HG03460 (cell line): ENCODE measurements around the gene ZFYVE19.

ENCODE experiments used
- ATAC-seq: cut with Tn5 transposase; IDR thresholded peaks from one replicate; pipeline ENCODE4 v1.9.1; 2021; ENCODE audit not compliant: unreplicated experiment

Gene ZFYVE19

DNA sequence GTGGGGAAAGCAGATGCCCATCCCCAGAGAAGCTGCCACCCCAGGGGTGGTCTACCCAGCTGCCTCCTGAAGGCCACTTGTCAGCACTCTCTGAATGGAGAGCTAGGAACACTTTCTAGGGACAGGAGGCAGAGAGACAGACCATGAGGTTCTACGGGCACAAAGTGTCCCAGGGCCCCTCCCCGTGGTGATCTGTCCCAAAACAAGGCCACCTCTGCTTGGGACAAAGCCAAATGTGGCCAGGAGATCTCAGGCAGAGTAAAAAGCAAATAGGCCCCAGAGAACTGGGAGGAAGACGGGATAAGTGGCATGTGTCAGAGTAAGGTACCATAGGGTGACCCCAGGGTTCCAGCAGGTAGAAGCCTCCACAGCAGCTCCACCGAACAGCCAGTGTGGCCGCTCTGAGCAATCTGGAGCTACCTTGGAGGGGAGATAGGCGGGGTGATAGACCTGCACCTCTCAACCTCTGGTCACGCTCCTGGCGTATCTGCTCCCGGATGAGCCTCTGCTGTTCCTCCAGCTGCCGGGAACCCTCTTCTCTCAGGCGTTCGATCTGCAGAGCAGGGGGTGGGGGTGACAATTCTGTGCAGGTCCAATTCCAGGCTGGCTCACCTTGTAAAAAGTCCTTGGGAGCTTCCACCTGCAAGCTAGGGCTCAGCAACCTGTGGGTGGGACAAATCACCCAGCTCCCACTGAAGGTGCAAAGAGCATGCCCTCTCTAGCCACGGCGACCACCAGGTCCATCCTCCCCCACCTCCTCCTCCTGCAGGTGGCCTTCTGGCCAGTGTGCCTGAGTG, 31.0 kb upstream of the ZFYVE19 start:
- no peak for ATAC-seq

DNA sequence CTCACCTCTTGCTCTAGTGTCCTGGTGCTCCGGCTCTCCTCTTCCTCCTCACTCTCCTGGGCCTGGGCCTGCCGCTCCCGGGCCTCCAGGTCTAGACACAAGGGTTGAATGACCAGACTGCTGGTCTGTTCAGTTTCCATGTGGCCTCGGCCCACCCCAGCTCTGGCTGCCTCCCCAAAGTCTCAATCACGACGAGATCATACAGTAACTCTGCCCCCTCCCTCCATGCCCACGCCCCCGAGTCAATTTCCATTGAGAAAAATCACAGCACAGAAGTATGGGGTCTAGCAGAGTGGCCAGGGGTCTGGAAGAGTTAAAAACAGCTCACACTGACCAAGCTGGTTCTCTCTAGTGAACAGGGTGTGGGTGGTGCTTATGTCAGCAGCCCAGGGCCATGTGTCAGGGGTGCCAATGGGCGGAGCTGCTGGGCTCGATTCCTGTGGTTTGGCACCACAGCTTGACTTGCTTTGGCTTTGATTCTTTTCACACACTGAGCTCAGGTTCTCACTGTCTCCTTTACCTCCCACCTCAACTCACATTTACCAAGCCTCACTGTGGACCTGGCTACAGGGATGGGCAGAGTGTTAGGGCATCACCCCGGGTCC, 30.2 kb upstream of the ZFYVE19 start:
- no peak for ATAC-seq

GRCh38 chr15:40782609-40783227, 24.2 kb upstream of the ZFYVE19 start:
- peak; percentile 64 for ATAC-seq

DNA sequence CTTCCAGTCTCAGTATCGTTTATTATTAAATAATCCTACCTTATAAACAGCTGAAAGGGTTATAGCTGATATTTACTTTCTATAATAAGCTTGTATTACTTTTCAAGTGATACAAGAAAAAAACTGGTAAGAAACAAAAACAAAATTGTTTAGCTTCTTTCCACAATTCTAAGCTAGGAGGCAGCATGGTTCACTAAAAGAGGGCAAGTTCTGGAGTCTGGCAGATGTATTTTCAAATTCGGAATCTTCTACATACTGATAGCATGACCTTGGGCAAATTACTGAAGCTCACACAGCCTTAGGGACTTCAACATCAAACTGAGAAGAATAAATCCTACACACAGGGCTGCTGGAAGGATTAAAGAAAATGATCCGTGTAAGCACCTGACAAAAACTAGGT, 21.7 kb upstream of the ZFYVE19 start:
- ATAC-seq = no peak

- no peak for ATAC-seq
Measured at GRCh38 chr15:40785814-40786213, 21.1 kb upstream of the ZFYVE19 start.

GRCh38 chr15:40787344-40787841, 19.5 kb upstream of the ZFYVE19 start:
- no peak for ATAC-seq

GRCh38 chr15:40787991-40788390, 18.9 kb upstream of the ZFYVE19 start:
- ATAC-seq = no peak

GRCh38 chr15:40789119-40789518, 17.8 kb upstream of the ZFYVE19 start:
- ATAC-seq = no peak

DNA sequence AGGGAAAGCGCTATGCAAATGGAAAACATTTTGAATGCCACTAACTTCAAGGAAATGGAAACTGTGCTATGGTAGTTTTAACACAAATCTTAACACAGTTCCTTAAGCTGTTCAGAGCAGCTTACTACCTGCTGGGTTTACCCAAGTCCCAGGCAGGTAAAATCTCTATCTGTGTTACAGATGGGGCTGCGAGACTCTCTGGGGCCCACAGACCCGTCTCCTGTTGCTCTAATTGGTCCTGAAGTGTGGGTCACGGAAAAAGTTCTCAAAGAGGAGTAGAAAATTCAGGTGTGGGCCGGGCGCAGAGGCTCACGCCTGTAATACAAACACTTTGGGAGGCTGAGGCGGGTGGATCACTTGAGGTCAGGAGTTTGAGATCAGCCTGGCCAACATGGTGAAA, 16.9 kb upstream of the ZFYVE19 start:
- no peak for ATAC-seq

DNA sequence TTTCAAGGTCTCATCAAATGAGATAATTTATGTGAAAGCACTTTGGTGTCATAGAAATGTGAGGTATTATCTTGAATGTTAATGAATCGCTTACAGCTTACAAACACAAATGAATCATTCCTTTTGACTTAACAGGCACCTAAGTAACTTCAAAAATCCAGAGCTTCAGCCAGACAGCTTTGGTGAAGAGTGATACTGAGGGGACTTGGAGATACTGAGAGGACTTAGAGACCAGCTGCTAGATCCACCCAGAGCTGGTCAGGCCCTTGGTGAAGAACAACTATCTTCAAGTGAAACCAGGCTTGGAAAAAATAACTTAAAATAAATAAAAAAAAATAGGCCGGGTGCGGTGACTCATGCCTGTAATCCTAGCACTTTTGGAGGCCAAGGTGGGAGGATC, 16.2 kb upstream of the ZFYVE19 start:
- no peak for ATAC-seq

DNA sequence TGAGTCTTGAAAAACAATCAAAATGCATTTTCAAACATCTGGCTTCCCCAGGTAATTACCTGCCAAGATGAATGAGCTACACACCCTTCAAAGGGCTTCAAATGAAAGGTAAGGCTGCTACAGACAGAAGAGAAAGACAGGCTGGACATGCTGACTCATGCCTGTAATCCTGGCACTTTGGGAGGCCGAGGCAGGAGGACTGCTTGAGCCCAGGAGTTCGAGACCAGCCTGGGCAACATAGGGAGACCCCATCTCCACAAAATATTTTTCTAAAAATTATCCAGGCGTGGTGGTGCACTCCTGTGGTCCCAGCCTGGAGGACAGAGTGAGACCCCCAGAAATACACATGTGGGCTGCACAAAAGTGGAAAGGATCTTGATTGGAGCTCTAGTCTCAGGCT, 14.5 kb upstream of the ZFYVE19 start:
- no peak for ATAC-seq

DNA sequence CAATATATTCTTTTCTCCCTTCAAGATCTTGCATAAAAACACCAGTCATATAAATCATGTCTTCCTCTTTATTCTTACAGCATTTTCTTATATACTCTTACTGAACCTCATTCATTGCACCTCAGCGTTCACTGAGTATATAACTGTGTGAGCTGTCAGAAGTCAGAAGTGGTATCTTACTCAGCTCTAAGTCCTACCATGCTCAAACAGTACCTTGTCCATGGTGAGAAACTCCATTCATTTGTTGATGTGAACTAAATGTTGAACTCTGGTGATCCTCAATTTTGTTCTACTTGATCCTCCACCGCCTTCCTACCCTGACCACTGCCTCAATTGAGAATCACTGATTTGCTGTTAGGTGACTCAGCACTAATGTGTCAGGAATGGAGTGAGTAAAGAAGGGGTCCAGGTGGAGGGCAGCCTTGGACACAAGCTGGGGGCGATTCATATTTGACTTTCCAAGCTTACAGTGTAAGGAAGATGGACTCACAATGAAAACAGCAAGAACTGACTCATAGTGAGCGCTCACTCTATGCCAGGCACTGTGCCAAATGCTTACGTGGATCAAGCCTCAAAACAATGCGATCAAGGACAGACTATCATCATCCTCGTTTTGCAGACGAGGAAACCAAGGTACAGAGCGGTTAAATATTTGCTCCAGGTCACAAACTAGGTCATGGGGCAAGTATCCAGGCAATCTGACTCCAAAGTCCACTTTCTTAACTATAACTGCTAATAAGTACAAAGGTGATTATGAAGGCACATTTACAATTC, 13.5 kb upstream of the ZFYVE19 start:
- ATAC-seq = no peak

GRCh38 chr15:40796041-40796440, 10.8 kb upstream of the ZFYVE19 start:
- no peak for ATAC-seq

DNA sequence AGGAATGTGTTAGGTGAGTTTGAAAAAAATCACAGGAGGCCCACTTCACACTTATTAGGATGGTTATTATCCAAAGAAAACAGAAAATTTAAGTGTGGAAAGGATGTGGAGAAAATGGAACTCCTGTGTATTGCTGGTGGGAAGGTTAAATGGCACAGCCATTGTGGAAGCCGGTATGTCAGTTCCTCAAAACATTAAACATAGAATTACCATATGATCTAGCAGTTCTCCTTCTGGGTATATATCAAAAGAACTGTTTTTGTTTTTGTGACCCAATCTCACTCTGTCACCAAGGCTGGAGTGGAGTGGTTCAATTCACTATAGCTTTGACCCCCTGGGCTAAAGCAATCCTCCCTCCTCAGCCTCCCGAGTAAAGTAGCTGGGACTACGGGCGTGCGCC, 10.4 kb upstream of the ZFYVE19 start:
- ATAC-seq = no peak

DNA sequence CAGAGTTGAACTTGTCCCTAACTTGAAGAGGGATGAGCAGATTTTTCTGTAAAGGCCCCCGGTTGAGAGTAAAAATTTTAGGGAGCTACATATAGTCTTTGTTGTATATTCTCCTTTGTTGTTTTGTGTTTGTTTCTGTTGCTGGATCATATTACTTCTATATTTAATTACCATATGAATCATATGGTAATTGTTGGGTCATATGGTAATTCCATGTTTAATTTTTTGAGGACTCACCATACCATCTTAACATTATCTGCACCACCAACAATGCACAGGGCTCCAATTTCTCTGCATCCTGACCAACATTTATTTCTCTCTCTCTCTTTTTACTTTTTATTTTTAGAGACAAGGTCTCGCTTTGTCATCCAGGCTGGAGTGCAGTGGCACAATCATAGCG, 7.4 kb upstream of the ZFYVE19 start:
- ATAC-seq = no peak

DNA sequence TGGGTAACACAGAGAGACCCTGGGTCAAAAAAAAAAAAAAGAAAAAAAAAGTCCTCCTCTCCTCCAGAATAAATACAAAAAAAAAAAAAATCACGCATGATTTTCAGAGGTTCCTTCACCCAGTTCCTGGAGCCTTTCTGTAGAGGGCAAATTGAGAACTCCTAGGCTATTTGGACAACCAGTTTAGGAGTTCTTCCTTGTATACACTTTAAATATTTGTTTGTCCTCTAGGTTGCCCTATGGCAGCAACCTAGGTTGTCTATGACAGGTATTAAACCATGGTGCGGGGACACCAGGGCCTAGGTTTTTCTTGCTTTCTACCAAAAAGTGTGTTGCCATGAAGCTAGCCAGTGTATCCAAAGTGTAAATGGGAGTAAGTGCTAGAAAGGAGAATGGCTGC, 3.8 kb upstream of the ZFYVE19 start:
- ATAC-seq = no peak

DNA sequence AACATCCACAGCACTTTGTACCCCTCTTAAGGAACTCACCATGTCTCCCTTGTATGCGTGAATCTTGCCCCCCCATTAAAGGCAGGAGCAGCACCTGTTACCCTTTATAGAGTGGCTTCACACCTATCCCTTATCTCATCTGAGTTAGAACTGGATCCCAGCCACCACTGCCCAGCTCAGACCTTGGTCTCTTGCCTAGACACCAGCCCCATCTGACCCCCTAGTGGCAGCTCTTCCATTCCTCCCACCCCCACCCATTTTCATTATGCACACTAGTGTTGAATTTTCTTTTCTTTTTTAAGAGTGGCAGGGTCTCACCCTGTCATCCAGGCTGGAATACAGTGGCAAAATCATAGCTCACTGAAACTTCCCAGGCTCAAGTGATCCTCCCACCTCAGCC, 3.2 kb upstream of the ZFYVE19 start:
- no peak for ATAC-seq

- no peak for ATAC-seq
Measured at GRCh38 chr15:40806672-40807027, 239 bp upstream of the ZFYVE19 start.

- no peak for ATAC-seq
Measured at GRCh38 chr15:40807888-40808461, 1.1 kb downstream of the ZFYVE19 start.

DNA sequence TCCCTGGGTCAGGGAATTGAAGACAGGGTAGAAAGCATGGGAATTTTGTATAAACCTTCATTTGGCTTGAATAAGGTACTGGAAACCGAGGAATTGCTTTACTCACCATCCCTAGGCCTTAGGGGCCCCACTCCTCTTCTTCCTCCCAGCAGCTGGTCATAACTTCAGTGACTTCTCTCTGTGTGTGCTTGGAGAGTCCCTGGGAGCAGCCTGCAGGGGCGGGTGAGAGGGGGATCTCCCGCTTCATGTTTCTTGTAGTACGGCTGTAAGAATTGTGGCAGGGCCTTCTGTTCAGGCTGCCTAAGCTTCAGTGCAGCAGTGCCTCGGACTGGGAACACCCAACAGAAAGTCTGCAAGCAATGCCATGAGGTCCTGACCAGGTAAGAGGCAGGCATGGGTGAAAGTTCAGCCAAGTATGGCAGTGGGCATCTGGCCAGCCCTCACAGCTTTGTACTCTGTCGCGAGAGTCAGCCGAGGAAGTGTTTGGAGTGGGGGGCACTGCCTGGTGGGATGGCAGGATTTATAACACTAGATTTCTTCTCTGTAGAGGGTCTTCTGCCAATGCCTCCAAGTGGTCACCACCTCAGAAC, 2.1 kb downstream of the ZFYVE19 start:
- ATAC-seq = no peak
